Muscle layer of colon (tissue), 2 donors: ENCODE results near the gene KIF17.

Experiments used
- H3K27ac ChIP-seq: one replicate; pipeline ENCODE4 v1.7.0; 2013; ENCODE audit warnings: low read depth, mild to moderate bottlenecking, low read length, moderate library complexity
- H3K27me3 ChIP-seq, 2 donors: one replicate each; pipeline ENCODE4 v1.7.0; 2013; ENCODE audit warnings: low read length in 2 of 2, mild to moderate bottlenecking in 2 of 2; ENCODE audit not compliant: insufficient read depth in 2 of 2, control insufficient read depth in 1 of 2
- H3K36me3 ChIP-seq: one replicate; pipeline ENCODE4 v1.7.0; 2013; ENCODE audit warnings: mild to moderate bottlenecking, low read length; ENCODE audit not compliant: insufficient read depth
- H3K4me1 ChIP-seq: one replicate; pipeline ENCODE4 v1.7.0; 2013; ENCODE audit warnings: mild to moderate bottlenecking, low read length; ENCODE audit not compliant: insufficient read depth
- H3K4me3 ChIP-seq, 2 donors: one replicate each; pipeline ENCODE4 v1.7.0; 2013; ENCODE audit warnings: low read length in 2 of 2, low read depth in 1 of 2, mild to moderate bottlenecking in 1 of 2, moderate library complexity in 1 of 2
- H3K9ac ChIP-seq: one replicate; pipeline ENCODE4 v1.7.0; 2013; ENCODE audit warnings: low read length
- H3K9me3 ChIP-seq: one replicate; pipeline ENCODE4 v1.7.0; 2013; ENCODE audit warnings: mild to moderate bottlenecking, low read length
- donor health status: abdominal sarcoma.
- donor health status: Adenocarcinoma of cecum.

Gene KIF17

DNA sequence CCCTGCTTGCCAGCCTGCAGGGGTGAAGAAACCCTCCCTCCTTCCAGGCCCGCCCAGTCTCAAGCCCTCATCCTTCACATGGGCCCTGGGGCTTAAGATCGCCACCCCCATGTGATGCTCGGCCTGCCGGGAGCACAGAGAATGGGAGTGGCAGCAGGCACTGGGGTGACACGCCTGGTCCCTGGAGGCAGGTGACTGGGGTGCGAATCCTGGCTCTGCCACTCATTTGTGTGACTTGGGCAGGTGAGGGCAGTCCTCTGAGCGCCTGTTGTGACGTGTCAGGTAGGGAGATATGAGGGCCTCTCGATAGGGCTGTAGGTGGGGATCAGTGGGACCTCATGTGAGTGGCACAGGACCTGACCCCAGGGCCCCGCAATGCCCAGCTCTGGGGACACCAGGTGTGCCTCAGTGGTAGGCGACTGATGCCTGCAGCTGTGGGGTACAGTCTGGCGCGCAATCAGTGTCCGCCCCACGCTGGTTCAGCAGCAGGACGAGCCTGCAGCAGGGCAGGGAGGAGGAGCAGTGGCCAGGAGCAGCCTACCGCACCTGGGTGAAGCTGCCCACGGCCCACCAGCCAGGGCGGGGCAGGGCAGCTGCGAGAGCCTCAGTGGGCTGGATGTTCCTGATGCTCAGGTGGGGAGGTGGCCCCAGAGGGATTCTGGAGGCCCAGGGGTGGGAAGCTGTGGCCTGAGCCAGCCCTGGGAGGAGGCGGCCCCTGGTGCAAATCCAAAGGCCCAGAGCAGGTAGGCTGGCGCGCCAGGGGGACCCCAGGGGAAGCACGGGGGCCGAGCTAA is 8.5 kb upstream of the KIF17 start:
- Histone ChIP-seq H3K36me3 (no peaks in the 10 kb centered on the region), H3K27ac (no peak overlapping the region), H3K4me3 (no peak overlapping the region), H3K27me3 (peaks cover 9 to 17% of the 10 kb centered on the region in 2 donors), H3K9me3 (no peaks in the 10 kb centered on the region), H3K9ac (no peak overlapping the region), H3K4me1 (no peaks in the 10 kb centered on the region)

DNA sequence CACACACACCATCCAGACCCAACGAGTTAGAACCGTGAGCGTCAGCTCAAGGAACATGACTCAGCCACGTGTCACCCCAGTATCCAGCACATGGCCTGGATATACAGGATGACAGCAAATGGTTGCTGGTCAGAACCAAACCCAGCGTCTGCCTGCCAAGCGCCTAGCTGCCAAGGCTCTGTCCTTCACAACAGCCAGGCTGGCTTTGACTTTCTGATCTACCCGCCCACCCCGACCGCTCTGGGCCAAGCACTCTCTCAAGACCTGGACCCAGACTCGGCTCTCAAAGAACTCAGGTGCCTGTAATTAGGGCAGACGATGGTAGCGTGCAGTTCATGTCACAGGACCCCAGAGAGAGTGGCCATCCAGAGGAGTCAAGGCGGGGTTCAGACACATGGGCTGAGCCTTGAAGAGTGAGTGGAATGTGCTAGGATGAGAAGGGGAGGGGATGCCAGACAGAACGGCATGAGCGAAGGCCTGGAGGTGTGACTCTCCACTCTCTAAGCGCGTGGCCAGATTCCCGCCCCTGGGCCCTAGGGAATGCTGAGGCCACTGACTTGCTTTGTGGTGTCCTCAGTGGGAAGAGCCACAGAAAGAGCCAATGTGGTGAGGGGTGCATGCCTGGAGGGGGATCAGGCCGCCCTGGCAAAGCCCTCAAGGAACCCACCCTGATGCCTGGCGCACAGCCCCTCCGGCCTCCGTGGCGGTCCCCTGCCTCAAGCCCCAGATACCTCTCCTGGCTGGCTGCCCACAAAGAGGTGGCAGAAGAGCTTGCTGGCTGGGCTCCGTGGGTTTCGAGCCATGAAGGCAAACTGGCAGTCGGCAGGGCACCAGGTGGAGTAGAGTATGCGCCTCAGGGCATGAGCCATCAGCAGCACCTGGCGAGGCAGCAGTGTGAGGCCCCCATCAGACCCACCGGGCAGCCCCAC is 7.6 kb upstream of the KIF17 start:
- peaks cover 4 to 11% of the 10 kb centered on the region in 2 donors for H3K27me3 ChIP-seq
- H3K36me3 ChIP-seq: no peaks in the 10 kb centered on the region
- no peak overlapping the region for H3K4me3 ChIP-seq
- no peaks in the 10 kb centered on the region for H3K4me1 ChIP-seq
- H3K27ac ChIP-seq: no peak overlapping the region
- no peak overlapping the region for H3K9ac ChIP-seq
- no peaks in the 10 kb centered on the region for H3K9me3 ChIP-seq

DNA sequence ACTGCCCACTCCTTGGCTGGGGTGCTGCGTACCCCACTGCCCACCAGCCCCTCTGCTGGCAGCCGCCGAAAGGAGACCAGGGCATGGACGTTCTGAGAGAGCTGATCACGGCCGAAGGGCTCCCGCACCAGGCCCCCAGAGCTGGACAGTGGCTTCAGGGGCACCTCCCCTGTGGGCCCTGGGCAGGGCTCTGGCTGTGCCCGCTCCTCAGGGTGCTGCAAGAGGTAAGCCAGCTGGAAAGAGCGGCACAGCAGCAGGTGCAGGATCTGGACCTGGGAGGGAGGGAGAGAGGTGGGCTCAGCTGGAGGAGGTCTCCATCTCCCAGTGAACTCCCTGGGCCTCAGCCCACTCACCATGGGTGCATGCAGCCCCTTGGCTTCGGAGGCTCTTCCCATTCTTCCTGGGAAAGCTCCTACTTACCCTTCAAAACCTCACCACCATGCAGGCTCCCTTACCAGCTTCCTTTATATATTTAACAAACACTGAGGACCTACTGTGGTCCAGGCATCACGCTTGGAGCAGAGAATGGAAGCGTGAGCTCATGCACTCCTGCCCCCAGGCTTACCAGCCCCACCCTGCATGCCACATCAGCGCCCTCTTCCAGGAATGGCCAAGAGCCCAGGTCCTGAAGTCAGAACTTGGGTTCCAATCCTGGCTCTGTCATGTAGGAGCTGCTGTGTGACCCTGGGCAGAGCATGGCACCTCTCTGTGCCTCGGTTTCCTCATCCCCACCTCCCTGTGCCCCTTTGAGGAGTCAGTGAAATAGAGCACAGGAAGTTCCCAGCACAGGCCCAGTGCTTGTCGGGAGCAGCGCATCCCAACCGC is 6.8 kb upstream of the KIF17 start:
- H3K27me3 ChIP-seq: peaks cover 0 to 2% of the 10 kb centered on the region in 2 donors

DNA sequence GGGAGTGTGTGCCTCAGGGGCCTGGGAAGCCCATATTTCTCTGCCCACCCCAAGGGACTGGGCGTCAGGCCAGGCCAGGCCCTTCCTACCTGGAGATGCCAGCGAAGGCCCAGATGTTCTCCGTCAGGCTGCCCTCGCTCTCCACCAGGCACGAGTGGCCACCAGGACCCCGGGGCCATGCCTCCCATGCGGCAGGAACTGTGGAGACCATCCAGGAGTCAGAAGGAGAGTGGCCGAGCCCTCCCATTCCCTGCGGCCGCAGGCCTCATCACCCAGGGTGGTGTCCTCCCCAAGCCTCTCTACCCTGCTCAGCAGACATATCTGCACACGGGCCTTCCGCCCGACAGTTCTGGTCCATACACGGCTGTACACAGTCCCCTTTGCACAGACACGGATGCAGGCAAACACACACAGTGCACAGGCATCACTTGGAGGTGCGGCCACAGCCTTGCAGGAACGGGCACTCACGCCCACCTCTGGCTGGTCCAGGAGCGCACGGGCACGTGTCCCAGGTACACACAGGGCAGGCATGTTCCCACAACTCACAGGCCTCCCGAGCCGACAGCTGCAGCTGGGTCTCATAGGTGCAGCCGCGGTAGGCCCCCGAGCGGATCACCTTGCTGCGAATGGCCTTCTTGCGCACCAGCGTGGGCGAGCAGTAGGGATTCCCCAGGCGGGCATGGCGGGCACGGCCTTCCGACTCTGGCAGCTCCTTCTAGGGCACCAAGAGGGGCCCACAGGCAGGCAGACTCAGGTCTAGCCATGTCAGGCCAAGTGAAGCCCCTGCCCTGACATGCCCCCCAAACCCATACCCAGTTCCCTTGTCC is 5.9 kb upstream of the KIF17 start:
- no peaks in the 10 kb centered on the region for H3K4me1 ChIP-seq

More for the DNA sequence above, 6.8 kb upstream of the KIF17 start:
- Histone ChIP-seq H3K9ac (no peak overlapping the region), H3K27ac (no peak overlapping the region), H3K9me3 (no peaks in the 10 kb centered on the region), H3K4me1 (no peaks in the 10 kb centered on the region), H3K4me3 (no peak overlapping the region), H3K36me3 (no peaks in the 10 kb centered on the region)

DNA sequence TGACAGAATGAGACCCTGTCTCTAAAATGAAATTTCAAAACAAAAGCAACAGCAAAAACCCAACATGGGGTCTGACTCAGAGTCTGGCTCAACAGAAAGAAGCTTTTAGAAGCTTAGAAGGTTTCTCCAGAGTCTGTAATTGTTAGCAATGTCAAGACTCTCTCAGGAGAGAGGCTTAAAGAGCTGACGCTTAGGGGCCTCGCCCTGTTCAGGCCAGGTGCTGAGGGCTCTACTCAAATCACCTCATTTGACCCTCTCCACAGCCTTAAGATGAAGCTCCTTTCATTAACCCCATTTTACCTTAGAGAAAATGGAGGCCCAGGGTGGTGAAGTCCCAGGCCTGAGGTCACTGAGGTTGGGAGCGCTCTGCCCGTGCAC is 5.3 kb upstream of the KIF17 start:
- no peak overlapping the region for H3K27ac ChIP-seq
- H3K9me3 ChIP-seq: no peaks in the 10 kb centered on the region
- no peak overlapping the region for H3K9ac ChIP-seq
- H3K4me3 ChIP-seq: no peak overlapping the region
- H3K27me3 ChIP-seq: no peaks in the 10 kb centered on the region
- no peaks in the 10 kb centered on the region for H3K4me1 ChIP-seq
- no peaks in the 10 kb centered on the region for H3K36me3 ChIP-seq

More for the DNA sequence above, 5.9 kb upstream of the KIF17 start:
- Histone ChIP-seq H3K36me3 (no peaks in the 10 kb centered on the region), H3K9ac (no peak overlapping the region), H3K9me3 (no peaks in the 10 kb centered on the region), H3K27me3 (no peaks in the 10 kb centered on the region), H3K27ac (no peak overlapping the region), H3K4me3 (no peak overlapping the region)

DNA sequence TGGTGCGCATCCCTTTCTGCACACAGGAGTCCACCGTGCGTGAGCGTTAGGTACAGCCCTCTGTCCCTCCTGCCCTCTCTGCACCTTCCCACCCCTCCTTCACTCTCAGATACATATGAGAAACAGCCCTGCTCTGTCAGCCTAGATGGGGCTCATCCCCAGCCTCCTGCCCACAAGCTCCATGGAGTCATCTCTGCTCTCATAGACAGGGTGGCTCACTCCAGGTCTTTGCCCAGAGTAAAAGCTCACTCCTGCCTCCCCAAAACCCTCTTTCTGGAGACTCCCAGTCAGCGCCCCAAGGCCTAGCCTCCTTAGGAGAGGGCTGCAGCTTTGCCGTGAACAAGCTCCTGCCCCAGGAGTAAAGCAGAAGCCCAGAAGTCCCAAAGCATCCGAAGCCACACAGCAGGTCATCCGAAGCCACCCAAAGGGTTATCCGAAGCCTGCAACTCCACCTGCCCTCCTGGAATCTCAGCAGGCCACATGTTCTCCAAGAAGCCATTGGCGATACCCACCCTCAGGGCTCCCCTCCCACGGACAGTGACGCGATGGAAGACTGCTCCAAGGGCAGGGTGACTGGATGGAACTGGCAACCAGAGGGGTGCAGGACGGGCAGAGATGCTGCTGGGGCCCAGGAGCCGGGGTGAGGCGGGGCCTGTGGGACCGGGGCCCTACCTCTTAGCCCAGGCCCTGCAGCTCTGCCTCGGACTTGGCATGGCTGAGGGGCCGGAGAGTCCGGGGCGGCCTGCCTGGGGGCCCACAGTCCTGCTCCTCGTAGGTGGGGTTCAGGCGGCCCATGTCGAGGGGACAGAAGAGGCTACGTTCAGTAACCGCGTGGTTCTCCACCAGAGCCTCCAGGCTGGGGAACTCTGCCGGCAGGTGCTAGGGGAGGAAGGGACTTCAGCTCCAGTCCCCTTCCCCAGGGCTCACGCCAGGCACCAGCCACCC is 3.6 kb upstream of the KIF17 start:
- H3K9me3 ChIP-seq: no peaks in the 10 kb centered on the region
- H3K9ac ChIP-seq: no peak overlapping the region
- no peak overlapping the region for H3K4me3 ChIP-seq
- H3K27me3 ChIP-seq: peaks cover 0 to 9% of the 10 kb centered on the region in 2 donors
- no peaks in the 10 kb centered on the region for H3K36me3 ChIP-seq
- H3K27ac ChIP-seq: no peak overlapping the region
- no peaks in the 10 kb centered on the region for H3K4me1 ChIP-seq

DNA sequence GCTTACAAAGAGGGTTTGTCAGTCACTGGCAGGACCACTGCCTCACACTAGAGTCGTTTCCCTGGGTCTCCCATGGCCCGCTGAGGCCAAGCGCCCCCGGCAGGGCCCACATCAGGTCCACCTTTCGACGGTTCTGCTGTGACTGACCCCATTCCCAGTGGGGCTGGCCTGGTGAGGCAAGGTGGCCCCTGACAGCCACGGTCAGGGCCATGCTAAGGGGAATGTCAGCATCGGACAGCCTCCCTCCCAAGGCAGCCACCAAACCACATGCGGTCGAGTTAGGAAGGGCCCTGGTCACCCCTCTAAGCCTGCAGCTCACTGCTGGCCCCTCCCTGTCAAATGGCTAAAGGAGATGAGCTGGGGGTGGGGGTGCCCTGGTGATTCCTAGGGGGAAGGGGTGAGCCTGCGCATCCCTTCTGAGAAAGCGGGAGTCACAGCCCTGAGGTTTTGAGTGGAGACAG is 2.9 kb upstream of the KIF17 start:
- no peaks in the 10 kb centered on the region for H3K4me1 ChIP-seq

DNA sequence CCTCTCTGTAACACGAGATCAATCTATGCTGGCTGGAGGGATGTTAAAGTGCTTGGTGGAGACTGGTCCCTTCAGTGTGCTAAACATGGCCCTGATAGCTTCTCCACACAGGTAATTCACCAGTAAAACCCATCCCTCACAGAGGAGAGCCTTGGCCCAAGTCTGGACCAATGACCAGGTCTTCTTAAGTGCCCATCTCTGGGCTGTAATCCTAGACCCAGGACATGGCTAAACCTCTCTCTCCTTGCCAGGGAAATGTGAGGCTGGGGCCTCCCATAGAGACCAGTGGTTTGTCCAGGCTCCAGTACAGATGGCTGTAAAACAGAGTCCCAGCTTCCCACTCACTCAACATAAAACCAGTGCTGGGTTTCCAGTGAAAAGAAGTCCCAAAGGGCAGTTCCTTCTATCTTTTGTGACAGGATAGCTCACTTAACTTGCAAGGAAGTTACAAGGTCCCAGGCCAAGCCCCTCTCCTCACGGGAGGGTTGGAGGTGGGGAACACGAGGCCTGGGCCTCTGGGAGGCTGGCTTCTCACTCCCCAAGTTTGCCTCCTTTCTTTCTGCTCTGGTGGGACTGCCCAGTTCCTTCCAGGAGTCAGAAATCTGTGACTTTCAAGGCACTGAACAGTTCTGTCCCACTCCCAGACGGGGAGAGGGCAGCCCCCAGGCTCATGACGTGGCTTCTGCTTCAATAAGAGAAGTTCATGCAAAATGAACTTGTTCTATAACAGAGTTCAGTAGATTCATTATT is 2.2 kb upstream of the KIF17 start:
- Histone ChIP-seq H3K9ac (no peak overlapping the region), H3K36me3 (no peaks in the 10 kb centered on the region), H3K4me3 (no peak overlapping the region), H3K4me1 (no peaks in the 10 kb centered on the region), H3K27ac (no peak overlapping the region), H3K9me3 (no peaks in the 10 kb centered on the region), H3K27me3 (peaks cover 0 to 9% of the 10 kb centered on the region in 2 donors)

More for the DNA sequence above, 2.9 kb upstream of the KIF17 start:
- H3K9ac ChIP-seq: no peak overlapping the region
- no peaks in the 10 kb centered on the region for H3K9me3 ChIP-seq
- no peak overlapping the region for H3K4me3 ChIP-seq
- no peak overlapping the region for H3K27ac ChIP-seq
- peaks cover 0 to 9% of the 10 kb centered on the region in 2 donors for H3K27me3 ChIP-seq
- no peaks in the 10 kb centered on the region for H3K36me3 ChIP-seq

DNA sequence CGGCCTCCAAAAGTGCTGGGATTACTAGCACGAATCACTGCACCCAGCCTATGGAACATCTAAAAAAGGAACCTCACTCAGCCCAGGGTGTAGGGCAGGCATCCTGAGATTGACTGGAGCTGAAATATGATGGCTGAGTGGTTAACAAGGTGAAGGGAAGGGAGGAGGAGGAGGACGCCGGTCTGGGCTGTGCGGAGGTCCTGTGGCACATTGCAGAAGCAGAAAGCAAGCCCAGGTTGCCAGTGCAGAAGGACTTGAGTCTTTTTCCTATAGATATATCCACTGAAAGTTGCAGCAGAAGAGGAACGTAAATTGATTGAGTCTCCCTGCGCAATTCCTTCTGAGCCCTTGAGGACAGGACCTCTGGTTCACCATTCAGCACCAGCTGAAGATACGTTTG is 1.5 kb upstream of the KIF17 start:
- no peak overlapping the region for H3K9ac ChIP-seq
- H3K4me3 ChIP-seq: no peak overlapping the region
- no peaks in the 10 kb centered on the region for H3K4me1 ChIP-seq
- no peaks in the 10 kb centered on the region for H3K36me3 ChIP-seq
- H3K9me3 ChIP-seq: no peaks in the 10 kb centered on the region
- no peak overlapping the region for H3K27ac ChIP-seq
- peaks cover 0 to 9% of the 10 kb centered on the region in 2 donors for H3K27me3 ChIP-seq
